GM18505 (cell line): Measurements from ENCODE around the gene PEX1.
"Not testable (repeated sequence)": the region's sequence is repeated elsewhere in the genome, so short reads cannot be mapped to it uniquely, and the experiment has no call there.

Experiments used
- ATAC-seq: cut with Tn5 transposase; IDR thresholded peaks from one replicate; pipeline ENCODE4 v1.9.1; 2021; ENCODE audit not compliant: unreplicated experiment
- POLR2A ChIP-seq: IDR thresholded peaks from 4 replicates; pipeline ENCODE4 v1.6.1; 2011; ENCODE audit warnings: borderline replicate concordance; ENCODE audit not compliant: insufficient read depth, insufficient read length; ENCODE audit errors: extremely low read depth

The PEX1 gene

DNA sequence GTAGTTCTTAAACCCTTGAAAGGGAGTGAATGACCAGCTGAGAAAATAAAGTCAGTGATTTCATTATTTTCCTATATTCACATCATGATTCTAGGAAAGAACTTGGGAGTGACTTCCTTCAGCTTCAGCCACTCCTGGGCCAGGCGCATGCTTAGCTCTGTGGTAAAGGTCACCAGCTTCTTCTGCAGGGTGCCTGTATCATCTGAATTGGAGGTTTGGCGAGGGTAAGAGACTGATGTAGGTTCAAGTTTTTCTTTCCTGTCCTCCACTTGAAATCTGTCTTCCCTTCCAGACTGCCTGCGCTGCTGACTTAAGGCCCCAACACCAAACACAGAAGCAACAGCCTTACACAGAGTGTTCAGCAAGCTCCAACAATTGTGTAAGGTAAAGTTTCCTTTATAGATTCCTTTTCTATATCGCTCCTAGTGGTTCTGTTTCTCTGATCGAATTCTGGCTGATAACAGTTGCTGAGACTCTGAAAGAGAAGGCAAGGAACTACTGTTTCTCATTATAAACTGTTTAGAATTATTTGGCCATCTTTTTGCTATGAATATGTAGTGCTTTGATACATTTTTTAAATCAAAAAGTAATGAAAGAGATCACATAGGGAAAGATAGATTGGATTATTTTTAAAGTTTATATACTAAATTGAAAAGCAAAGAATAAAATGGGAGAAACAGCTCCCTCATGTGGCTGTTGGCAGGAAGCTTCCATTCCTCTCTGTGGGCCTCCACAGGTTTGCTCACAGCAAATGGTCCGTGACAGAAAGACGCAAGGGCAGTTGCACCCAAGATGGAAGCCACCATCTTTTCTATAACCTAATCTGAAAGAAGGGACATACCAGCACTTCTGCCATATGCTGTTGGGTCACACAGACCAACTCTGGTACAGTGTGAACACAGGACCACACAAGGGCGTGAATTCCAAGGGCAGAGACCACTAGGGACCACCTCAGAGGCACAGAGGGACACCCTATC lies 67.0 kb downstream of the PEX1 start:
- TF ChIP-seq POLR2A, result no peak
- peak; percentile 66 for ATAC-seq

DNA sequence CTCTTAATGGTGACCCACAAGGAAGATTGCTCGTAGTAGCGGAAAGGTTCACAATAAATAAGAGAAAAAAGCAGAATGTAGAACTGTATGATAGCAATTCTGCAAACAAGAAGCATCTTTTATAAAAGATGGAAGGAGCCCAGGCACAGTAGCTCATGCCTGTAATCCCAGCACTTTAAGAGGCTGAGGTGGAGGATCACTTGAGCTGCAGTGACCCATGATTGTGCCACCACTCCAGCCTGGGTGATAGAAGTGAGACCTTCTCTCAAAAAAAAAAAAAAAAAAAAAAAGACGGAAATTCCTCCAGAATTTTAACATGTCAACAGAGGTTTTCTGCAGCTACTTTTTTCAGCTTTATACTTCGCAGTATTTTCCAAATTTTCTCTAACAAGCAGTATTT lies 67.8 kb downstream of the PEX1 start:
- TF ChIP-seq POLR2A, result no peak
- ATAC-seq, result no peak

DNA sequence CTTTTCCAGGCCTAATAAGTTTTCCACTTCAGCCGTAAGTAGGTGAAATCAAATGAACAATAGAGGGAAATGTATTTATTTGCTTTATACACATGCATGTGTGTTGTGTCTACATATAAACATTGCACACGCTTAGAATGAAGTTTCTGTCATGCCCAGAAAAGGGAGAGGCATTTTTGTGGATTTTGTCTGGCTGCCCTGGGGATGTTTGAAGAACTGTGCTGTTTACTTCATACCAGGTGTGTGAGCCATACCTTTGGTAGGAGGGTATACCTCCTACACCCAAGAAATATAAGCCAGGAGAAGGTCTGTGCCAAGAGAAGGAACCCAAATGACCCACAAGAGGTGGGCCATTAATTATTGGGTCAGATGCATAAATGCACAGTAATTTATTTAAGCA lies 68.2 kb downstream of the PEX1 start:
- no peak for ATAC-seq
- TF ChIP-seq POLR2A, result no peak

DNA sequence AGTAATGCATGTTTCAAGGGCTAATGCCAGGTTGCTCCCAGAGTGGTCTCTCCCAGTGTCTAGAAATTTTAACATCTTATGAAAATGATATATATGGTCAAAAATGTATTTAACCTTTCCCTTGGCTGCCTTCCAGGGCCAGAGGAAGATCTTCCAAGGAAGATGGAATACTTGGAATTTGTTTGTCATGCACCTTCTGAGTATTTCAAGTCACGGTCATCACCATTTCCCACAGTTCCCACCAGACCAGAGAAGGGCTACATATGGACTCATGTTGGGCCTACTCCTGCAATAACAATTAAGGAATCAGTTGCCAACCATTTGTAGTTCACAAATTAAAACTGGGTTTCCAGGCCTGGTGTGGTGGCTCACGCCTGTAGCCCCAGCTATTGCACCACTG lies 72.1 kb downstream of the PEX1 start:
- ATAC-seq, result no peak
- no peak for TF ChIP-seq POLR2A

DNA sequence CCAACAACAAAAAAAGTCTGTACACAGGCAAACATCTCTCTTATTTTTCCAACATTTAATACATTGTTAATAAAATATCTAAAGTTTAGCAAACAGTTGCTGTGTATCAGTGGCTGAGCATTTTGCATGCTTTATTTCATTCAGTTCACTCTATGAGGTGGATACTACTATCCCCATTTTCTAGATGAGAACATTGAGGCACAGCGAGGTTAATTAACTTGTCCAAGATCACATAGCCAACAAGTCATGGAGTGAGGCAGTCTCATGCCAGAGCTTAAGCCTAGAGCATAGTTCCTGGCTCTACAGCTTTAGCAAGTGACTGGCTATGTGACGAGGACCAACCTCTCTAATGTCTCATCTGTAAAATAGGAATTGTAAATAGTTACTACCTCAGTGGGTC lies 76.7 kb downstream of the PEX1 start:
- TF ChIP-seq POLR2A, result no peak
- ATAC-seq, result no peak

DNA sequence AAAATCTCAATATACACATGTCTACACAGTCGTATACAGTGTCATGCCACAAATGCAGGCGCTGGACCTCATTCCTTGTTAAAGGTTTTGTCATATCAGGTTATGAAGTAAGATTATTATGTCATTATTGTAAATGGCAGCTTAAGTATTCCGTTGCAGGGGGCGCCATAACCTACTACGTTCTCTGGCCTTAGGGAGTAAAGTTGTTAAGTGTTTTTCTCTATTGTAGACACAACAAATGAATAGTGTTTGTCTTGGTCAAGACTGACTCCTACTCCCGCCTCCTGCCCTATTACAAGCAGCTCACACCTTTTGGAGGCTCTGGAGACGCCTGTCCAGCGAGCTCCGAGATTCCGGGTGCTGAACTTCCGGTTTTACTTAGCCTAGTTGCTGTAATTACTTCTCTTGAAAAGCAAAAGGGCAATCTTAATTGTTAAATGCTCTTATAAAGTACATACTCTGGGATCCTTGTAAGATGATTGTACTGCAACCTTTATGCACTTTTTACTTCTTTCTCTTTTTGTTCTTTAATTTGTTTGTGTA lies 80.0 kb downstream of the PEX1 start:
- peak; percentile 40 for TF ChIP-seq POLR2A
- peak; percentile 27 for ATAC-seq

DNA sequence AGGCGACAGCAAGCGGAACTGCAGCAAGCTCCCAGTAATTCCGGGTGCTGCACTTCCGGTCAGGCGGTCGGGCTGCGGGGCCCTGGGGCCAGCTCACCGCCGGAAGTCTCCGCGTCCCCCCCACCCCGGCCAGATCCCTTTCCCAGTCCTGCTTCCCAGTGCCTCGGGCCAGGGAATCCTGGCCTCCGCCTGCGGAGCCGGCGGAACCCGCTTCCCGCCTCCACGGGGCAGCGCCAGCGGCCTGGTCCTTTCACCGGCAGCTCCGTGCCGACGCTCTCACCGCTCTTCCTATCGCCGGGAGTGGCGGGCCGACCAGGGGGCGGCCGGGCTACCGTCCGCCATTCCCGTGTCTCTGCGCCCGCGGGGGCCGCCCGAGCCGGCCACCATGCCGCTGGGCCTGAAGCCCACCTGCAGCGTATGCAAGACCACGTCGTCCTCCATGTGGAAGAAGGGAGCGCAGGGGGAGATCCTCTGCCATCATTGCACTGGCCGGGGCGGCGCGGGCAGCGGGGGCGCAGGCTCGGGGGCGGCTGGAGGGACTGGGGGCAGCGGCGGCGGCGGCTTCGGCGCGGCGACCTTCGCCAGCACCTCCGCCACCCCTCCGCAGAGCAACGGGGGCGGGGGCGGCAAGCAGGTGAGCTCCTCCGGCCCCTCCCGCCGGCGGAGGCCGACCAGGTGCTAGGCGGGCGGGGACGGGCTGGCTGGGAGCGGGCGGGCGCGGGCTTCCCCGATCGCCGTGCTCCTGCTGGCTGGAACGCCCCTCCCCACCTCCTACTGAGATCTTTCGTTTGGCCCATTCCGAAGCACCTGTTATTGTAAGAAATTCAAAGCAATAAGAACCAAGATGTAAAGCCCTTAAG lies 80.7 kb downstream of the PEX1 start, which contains the start of gene GATAD1:
Gene GATAD1, plus strand, starts transcription at position 138 of the 860 bp plus-strand sequence. Its CDS starts 248 bp downstream, at position 386.
- TF ChIP-seq POLR2A, result peak; percentile 74
- ATAC-seq, result peak; percentile 92

DNA sequence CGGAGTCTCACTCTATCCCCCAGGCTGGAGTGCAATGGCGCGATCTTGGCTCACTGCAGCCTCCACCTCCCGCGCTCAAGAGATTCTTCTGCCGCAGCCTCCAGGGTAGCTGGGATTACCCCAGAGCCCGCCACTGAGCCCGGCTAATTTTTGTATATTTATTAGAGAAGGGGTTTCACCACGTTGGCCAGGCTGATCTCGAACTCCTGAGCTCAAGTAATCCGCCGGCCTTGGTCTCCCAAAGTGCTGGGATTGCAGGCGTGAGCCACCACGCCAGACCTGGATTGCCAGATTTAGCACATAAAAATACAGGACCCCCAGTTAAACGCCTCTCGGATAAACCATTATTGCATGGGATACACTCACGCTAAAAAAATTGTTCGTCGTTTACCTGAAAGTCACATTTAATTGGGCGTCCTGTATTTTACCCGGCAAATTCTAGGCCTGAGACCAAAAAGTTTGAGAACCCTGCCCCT lies 81.4 kb downstream of the PEX1 start:
- TF ChIP-seq POLR2A, result no peak
- no peak for ATAC-seq

DNA sequence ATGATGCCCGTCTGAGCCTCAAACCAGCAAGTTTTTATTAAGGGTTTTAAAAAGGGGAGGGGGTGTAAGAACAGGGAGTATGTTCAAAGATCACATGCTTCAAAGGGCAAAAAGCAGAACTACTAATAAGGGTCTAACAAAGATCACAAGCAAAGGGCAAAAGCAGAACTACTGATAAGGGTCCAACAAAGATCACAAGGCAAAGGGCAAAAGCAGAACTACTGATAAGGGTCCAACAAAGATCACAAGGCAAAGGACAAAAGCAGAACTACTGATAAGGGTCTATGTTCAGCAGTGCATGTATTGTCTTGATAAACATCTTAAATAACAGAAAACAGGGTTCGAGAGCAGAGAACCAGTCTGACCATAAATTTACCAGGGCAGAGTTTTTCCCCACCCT lies 85.6 kb downstream of the PEX1 start:
- ATAC-seq, result not testable (repeated sequence)

DNA sequence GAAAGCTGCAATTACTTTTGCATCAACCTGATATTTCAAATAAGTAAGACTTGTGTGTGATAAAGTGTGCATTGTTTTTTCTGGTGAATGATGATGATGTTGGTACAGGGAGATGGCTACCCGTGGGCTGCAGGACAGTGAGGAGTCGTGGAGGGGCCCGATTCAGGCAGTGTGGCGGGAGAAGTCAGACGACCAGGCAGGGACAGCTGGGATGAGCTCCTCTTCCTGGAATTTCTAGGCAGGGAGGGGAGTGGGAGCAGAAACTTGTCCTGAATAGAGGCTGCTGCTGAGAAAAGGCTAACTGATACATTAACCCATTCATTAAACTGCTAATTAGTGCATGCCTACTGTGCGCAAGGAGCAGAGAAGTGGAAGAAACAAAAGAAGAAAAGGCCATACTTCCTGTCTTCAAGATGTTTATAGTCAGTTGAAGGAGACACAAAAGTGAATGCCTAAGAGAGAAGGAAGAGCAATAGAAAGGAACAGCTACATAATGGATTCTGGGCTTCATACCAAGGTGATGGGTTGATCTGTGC lies 90.3 kb downstream of the PEX1 start:
- TF ChIP-seq POLR2A, result no peak
- ATAC-seq, result no peak
